GM18520 (cell line): ENCODE data around the gene FAM50A.
A peak's percentile ranks its signal among the peaks of the same experiment; 100 is the strongest.

Experiments
- ATAC-seq: cut with Tn5 transposase; IDR thresholded peaks from one replicate; pipeline ENCODE4 v1.9.1; 2021; ENCODE audit not compliant: unreplicated experiment

FAM50A gene

DNA sequence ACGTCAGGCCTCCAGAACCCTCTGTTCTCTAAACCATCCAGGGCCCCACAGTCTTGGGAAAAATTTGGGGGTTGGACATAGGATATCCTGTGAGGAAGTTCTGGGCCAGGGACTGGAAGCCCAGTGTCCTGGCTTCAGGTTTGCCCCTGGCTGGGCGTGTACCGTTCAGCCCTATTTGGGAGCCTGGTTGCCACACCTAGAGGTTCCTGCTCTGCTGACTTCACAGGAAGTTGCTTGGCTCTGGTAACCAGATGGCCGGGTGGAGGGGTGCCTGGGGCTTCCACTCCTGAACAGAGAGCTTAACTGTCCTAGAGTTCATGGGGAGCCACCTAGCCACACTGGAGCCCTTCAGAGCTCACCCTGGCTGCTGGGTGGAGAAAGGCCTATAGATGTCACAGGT lies 31.5 kb upstream of the FAM50A start:
- no peak for ATAC-seq

DNA sequence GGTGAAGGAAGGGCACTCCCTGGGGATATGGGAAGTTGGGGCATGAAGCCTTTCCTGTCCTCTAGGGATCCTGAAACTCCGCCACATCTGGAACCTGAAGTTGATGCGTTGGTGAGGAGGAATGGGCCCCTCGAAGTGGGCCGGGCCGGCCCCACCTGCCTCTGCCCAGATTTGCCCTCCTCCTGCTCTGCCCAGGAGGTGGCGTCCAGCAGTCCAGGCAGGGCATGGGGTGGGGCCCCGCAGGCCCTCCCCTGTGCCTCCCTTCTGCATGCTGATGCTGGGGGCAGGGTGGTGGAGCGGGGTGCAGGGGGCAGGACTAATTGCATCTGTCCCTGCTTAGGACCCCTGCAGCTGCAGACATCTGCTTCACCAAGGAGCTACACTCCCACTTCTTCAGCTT lies 30.8 kb upstream of the FAM50A start:
- no peak for ATAC-seq

DNA sequence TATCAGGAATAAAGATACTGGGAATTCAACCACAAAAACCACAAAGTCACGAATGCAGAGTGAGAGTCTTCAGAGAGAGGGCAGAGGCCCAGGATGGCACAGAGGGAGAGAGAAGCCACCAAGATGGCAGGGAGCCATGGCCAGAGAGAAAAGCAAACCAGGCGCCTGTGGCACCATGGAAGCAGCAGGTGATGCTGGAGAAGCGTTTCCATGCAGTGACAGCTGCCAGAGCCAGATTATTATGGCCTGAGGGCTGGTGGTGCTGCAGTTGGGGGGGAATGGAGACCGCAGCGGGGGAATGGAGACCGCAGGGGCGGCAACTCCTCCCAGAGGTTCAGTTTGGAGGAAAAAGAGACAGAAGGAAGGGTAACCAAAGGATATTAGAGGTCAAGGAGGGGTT lies 26.8 kb upstream of the FAM50A start:
- ATAC-seq, result no peak

DNA sequence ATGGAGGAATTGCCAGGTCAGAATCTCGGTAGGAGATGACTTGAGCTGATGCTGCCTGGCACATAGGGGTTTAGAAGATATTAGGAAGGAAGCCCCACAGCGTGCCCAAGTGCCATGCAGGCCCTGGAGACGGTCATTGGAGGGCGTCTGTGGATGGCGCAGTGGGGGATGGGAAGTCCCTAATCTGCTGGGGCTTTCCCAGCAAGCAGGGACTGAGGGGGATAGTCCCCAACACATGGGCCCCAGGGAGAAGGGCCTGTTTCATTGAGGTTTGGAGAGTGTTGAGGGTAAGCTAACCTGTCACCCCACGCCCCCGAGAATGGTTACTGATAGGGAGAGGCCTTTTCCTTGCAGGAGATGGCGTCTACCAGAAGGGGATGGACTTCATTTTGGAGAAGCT lies 24.8 kb upstream of the FAM50A start:
- ATAC-seq, result no peak

DNA sequence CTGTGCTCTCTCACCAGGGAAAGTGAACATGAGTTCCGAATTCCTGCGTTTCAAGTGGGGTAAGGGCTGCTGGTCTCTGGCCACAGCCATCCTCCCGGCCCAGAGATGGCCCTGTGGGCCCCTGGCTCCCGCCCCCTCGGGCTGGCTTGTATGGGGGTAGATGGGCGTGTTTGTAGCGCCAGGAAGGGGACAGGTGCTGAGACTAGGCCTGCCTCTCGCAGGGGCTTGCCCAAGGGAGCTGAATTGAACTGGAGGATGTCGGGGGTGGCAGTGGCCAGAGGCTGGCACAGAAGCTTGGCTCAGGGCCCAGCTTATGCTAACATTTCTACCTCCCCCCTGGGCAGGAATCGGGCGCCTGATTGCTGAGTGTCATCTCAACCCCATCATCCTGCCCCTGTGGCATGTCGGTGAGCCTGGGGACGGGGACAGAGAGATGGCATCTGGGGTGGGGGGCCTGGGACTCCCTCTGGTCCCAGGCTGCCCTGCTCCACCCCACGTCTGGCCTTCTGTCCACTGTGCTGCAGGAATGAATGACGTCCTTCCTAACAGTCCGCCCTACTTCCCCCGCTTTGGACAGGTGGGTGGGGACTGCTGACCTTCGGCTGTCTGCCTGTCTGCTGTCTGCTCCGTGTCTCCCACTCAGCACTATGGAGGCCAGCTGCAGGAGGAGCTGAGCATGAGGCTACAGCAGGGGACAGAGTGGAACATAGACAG lies 24.1 kb upstream of the FAM50A start:
- no peak for ATAC-seq

DNA sequence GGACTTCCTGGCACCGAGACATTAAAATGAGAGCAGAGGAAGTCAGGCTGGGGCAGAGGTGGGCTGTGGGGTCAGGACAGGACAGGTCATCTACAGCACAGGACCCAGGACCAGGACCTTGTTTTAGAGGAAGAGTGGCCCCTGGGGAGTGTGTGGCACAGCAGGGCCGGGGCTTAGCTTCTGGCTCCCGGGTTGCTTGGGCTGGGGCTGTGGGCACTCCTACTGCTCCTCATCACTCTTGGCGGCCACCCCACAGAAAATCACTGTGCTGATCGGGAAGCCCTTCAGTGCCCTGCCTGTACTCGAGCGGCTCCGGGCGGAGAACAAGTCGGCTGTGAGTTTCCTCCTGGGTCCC lies 23.6 kb upstream of the FAM50A start:
- no peak for ATAC-seq

DNA sequence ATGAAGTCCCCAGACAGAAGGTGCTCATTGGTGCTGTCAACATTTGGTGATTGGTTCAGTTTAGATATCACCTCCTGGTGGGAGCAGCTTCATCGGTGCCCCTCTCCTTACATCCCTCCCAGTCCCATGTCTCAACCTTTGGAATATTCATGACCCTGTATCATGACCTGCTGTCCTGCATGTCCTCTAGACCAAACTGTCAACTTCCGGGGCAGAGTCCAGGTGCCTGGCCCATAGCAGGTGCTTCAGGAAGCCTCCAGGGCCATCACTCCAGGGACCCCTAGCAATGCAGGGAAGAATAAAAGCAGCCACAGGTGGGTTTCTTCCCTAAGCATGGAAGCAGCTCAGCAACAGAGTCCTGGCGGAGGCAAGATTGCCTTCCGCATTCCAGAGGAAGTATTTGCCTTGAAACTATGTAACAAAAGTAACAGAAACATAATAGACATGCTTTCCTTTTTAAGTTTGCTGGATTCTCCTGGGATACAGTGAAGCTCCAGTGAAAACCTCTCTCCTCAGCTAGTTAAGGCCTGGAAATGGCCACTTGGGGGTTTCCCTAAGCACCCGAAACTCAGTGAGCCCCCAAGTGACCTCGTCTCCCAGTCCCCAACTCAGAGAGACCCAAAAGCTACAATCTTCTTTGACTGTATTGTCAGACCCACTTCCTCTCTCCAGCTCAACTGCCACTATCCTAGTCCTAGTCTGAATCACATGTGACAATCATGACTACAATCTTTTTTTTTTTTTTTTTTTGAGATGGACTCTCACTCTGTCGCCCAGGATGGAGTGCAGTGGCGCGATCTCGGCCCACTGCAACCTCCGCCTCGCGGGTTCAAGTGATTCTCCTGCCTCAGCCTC lies 16.8 kb upstream of the FAM50A start:
- no peak for ATAC-seq

DNA sequence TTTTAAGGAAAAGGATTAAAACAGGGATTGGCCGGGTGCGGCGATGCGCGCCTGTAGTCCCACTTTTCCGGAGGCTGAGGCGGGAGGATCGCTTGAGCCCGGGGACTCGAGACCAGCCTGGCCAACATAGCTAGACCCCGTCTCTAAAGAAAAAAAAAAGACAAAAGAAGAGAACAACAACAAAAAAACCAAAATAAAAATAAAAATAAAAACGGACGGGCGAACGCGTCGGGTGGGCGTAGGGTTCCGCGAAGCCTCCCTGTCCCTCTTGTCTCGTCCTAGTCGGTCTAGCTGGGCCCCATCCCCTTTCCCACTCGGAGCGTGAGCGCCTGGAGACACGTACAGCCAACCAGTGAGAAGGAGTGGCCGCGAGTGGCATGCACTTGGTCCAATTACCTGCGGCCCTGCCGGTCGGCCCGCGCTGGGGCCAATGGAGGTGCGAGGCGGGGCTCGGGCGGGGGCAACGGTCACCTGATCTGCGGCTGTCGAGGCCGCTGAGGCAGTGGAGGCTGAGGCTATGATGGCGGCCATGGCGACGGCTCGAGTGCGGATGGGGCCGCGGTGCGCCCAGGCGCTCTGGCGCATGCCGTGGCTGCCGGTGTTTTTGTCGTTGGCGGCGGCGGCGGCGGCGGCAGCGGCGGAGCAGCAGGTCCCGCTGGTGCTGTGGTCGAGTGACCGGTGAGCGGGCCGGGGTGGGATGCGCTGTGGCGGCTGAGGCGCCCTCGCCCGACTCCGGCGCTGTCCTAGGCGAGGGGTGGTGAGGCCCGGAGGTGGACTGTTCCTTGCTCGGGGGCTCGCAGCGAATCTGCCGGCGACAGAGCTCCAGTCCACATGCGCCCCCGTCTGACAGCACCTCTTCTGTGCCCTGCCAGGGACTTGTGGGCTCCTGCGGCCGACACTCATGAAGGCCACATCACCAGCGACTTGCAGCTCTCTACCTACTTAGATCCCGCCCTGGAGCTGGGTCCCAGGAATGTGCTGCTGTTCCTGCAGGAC lies 15.5 kb upstream of the FAM50A start, which contains the start of gene ATP6AP1:
Gene ATP6AP1, plus strand, starts transcription at position 502 of the 996 bp plus-strand sequence. Its CDS starts 16 bp downstream, at position 518.
- ATAC-seq, result peak; percentile 98

DNA sequence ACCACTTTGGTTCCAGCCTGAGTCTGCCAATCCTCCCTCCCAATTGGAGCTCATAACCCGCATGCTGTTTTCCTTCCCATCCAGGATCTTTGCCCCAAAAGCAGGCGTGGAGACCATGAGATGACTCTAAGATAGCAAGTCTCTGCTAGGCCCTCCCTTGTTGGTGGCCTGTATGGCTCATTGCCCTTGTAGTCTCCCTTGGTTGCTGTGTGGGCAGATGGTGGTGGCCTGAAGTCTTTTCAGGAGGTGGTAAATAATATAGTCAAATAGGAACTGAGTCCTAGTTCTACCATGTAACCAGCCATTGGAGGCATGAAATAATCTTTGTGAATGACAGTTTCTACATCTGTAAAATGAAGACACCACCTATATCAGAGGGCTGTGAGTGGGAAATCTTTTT lies 14.2 kb upstream of the FAM50A start:
- ATAC-seq, result no peak

DNA sequence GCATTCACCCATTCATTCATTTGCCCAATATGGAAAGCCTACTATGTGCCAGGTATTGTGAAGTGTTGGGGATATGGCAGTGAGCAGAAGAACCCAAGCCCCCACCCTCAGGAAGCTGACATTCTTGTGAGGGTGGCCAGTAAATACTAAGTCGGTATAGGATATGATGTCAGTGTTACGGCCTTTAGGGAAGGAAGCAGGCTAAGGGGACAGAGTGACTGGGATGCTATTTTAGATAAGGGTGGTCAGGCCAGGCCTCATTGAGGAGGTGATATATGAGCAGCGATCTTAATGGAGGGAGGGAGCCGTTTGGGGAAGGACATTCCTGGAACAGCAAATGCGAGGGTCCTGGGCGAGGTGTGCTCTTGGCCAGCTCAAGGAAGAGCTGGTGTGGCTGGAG lies 13.5 kb upstream of the FAM50A start:
- no peak for ATAC-seq

DNA sequence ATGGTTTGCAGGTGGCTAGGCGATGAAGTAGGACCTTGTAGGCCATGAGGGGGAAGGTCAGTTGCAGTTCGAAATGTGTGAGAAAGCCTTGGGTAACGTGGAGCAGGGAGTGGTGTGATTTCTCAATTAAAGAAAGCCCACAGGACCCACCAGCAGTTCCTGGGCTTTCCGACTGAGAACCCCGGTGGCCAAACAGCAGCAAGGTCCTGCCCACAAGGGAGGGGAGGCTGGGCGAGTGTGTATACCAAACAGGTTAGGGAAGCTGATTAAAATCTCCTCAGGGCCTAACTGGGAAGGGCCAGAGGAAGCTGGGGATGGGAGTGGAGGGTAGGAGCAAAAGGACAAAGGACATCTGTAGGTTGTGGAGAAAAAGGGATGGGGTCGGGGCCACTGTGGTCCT lies 13.0 kb upstream of the FAM50A start:
- ATAC-seq, result no peak

DNA sequence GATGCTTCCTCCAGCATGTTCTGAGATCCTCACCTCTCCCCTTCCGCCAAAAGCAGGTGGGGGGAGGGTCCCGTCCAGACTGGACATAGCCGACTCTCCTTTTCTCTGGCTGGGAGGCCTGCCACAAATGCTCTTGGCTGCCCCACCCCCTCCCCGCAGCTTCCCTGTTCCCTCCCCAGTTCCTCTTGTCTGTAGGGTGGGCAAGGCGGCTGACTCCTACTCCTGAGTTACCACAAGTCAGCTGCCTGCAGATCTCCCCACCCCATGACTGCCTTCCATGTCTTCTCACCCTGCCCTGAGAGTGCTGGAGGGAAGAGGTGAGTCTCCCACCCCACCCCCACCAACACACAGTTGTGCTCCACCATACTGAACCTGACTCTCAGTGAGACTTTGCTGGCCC lies 12.6 kb upstream of the FAM50A start:
- no peak for ATAC-seq

DNA sequence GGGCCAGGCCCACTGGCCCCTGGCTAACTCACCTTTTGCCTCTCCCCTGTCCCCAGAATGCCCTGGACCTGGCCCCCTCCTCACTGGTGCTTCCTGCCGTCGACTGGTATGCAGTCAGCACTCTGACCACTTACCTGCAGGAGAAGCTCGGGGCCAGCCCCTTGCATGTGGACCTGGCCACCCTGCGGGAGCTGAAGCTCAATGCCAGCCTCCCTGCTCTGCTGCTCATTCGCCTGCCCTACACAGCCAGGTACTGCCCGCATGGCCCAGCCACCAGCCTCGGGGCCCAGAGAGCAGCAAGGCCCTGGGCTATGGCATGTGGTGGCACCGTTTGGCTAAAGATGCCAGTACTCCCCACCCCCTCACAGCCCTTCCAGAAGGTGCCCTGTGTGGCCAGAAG lies 11.7 kb upstream of the FAM50A start:
- ATAC-seq, result no peak

DNA sequence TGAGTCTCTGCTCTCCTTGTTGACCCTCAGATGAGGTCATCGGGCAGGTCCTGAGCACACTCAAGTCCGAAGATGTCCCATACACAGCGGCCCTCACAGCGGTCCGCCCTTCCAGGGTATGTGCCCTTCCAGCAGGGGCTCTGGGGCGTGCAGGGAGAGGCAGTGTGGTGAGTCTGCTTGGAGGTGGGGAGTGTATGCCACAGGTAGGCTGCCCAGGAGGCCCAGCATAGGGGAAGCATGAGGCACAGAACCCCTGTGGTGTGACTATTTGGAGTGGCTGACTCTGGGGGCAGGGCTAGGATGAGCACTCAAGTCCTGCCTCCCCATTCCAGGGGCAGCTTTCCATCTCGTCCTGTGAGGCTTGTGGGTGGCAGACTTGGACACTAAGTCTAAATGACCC lies 10.3 kb upstream of the FAM50A start:
- ATAC-seq, result no peak

DNA sequence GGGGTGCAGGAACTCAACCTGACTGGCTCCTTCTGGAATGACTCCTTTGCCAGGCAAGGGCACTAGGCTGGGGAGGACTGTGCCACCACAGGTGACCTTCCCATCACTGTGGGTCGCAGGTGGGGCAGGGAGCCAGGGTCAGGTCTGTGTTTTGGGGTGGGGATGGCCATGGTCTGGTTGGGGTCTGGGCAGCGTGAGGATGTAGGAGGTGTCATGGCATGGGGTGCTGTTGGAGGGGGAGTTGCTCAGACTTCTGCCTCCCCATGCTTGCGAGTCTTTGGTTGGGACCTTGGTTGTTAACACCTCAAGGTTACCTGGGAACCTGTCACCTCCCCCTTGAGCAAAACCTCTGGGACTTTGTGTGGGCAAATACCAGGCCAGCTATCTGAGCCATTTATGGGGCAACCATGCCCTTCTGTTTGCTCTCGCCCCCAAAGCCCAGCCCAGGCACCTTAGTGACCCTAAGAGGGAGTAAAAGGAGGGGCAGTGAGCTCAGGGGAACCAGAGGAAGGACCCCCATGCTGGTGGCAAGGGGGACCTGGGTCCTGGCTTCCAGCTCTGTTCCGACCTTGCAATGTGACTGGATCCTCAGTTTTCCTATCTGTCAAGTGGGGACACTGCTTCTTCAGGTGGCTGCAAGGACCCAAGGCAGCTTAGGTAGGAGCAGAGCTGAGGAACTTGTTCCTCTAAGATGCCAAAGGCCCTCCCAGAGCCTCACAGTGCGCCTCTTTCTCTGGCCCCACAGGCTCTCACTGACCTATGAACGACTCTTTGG lies 9.4 kb upstream of the FAM50A start:
- ATAC-seq, result no peak

DNA sequence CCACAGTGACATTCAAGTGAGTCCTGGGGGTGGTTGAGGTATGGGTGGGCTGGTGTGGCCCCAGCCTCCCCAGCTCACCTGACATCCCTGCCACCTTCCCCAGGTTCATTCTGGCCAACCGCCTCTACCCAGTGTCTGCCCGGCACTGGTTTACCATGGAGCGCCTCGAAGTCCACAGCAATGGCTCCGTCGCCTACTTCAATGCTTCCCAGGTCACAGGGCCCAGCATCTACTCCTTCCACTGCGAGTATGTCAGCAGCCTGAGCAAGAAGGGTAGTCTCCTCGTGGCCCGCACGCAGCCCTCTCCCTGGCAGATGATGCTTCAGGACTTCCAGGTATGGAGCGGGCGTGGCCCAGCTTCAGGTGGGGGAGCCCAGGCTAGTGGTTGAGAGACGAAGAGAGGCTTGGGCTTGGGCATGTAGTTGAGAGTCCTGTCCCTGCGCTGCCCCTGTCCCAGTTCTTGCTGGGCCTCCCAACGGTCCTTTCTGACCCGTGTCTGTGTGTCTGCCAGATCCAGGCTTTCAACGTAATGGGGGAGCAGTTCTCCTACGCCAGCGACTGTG lies 8.7 kb upstream of the FAM50A start:
- no peak for ATAC-seq

DNA sequence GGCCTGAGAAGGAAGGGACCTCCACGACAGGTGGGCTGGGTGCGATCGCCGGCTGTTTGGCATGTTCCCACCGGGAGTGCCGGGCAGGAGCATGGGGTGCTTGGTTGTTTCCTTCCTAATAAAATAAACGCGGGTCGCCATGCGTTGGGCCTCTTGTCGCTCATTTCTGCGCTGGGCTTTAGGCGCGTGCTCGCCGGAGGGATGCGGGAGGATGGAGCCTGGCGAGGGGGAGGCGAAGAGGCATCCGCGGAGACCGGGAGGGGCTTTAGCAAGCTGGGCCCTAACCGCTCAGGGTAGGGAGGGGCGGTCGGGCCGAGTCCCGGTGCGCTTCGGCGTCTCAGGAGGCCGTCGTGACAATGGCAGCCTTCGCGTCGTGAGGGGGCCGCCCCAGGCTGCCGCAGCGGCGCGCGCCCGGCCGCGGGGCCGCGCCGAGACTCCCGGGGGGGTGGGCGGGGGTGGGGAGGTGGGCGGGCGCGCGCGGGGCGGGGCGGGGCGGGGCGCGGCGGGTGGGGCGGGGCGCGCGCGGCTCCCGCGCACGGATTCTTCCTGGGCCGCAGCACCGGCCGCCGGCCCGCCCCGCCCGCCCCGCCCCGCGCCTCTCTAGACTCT lies 7.5 kb upstream of the FAM50A start:
- no peak for ATAC-seq

DNA sequence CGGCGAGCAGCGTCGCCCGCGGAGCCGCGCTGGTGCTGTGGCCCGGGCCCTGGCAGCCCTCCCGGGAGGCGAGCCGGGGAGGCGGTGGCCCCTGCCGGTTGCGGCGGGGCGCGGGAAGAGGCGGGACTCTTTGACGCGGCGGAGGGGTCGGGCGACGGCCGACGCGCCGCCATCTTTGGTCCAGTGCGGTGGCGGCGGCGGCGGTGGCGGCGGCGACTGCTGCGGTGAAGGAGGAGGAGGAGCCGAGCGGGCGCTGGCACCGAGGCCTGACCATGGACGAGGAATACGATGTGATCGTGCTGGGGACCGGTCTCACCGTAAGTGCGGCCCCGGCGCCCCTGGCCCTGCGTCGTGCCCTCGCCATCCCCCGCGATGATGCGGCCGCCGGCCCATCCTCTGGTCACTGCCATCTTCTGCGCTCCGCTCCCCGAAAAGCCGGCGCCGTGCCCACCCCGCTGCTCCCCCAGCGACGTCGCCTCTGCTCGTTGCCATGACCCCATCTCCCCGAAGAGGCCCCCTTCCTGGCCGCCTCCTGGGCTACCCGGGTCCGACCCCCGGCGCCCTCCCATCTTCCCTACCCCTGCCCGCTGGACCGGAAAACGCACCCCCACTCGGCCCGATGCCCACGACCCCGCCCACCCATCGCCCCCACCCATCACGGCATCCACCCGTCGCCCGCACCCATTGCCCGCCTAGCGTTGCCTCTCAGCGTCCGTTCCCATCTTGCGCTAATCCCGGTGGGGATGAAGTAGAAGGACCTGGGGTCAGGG lies 6.8 kb upstream of the FAM50A start, which contains the start of gene GDI1:
Gene GDI1, plus strand, starts transcription at position 172 of the 770 bp plus-strand sequence. Its CDS starts 101 bp downstream, at position 273.
- ATAC-seq, result no peak
